HepG2 (cell line): ENCODE results near the gene PLK3. TPM values are rescaled to one million over a fixed set of nuclear protein-coding genes. Genes with fewer than 3 reads are reported as not detected.
A peak's percentile ranks its signal among the peaks of the same experiment; 100 is the strongest.

Experiments used
- FOXK2 ChIP-seq: fragments of 450-650 bp; IDR thresholded peaks from 2 replicates; pipeline ENCODE4 v1.6.1; 2016
- HDAC1 ChIP-seq: sonication (generic); formaldehyde crosslinking; IDR thresholded peaks from 2 replicates; pipeline ENCODE4 v1.5.1; 2020; ENCODE audit warnings: mild to moderate bottlenecking, missing genetic modification reagents
- RARG ChIP-seq: sonication (generic); formaldehyde crosslinking; IDR thresholded peaks from 2 replicates; pipeline ENCODE4 v1.4.0; 2020; ENCODE audit warnings: low read depth, mild to moderate bottlenecking, missing genetic modification reagents
- ZNF17 ChIP-seq: sonication (generic); formaldehyde crosslinking; IDR thresholded peaks from 2 replicates; pipeline ENCODE4 v1.5.0; 2020; ENCODE audit warnings: mild to moderate bottlenecking, missing genetic modification reagents
- ZNF251 ChIP-seq: sonication (generic); formaldehyde crosslinking; IDR thresholded peaks from 2 replicates; pipeline ENCODE4 v1.9.0; 2021; ENCODE audit warnings: mild to moderate bottlenecking, missing genetic modification reagents
- ZNF484 ChIP-seq: sonication (generic); formaldehyde crosslinking; IDR thresholded peaks from 2 replicates; pipeline ENCODE4 v1.5.1; 2020; ENCODE audit warnings: mild to moderate bottlenecking, low read depth, missing genetic modification reagents, borderline replicate concordance
- polyA plus RNA-seq, 8 experiments: library from polyadenylated mRNA; depleted of rRNA in 3 of 8; stranded (reverse) in 7 of 8; unstranded in 1 of 8; fragments of >200 nt; fragmentation: Illumina TruSeq in 4 of 8; extraction: Trizol in 4 of 8; gene quantifications; 2 replicates each; pipeline versions ENCODE4 v1.2.1 to v1.2.3, GENCODE V29; 2011 to 2016; ENCODE audit warnings: low read depth in 4 of 8, missing spikeins in 1 of 8, mixed read lengths in 1 of 8; ENCODE audit not compliant: insufficient read depth in 1 of 8
- total RNA-seq, 5 experiments: library from RNA; depleted of rRNA; stranded (reverse); fragments of >200 nt; fragmentation: Illumina TruSeq; extraction: Trizol; gene quantifications; 2 replicates each; pipeline ENCODE4 v1.2.3, GENCODE V29; 2016; ENCODE audit warnings: low read depth in 1 of 5
- TF ChIP-seq, protein P1 (sequence below): sonication (generic); formaldehyde crosslinking; conservative IDR thresholded peaks from 2 replicates; pipeline ENCODE4 v1.4.0; 2020; ENCODE audit warnings: missing genetic modification reagents
- TF ChIP-seq, protein P2 (sequence below): sonication (generic); formaldehyde crosslinking; IDR thresholded peaks from 2 replicates; pipeline ENCODE4 v1.5.1; 2020; ENCODE audit warnings: mild to moderate bottlenecking, missing genetic modification reagents, borderline replicate concordance
- TF ChIP-seq, protein P3 (sequence below): sonication (generic); formaldehyde crosslinking; IDR thresholded peaks from 2 replicates; pipeline ENCODE4 v1.5.1; 2020; ENCODE audit warnings: missing genetic modification reagents, mild to moderate bottlenecking, borderline replicate concordance
- TF ChIP-seq, protein P4 (sequence below): sonication (generic); formaldehyde crosslinking; IDR thresholded peaks from 2 replicates; pipeline ENCODE4 v1.4.0; 2020; ENCODE audit warnings: missing genetic modification reagents
- TF ChIP-seq, protein P5 (sequence below): sonication (generic); formaldehyde crosslinking; IDR thresholded peaks from 2 replicates; pipeline ENCODE4 v1.5.0; 2020; ENCODE audit warnings: missing genetic modification reagents, mild to moderate bottlenecking, borderline replicate concordance
- TF ChIP-seq, protein P6 (sequence below): fragments of 450-650 bp; IDR thresholded peaks from 2 replicates; pipeline ENCODE4 v1.6.1; 2016
- TF ChIP-seq, protein P7 (sequence below): sonication (generic); formaldehyde crosslinking; IDR thresholded peaks from 2 replicates; pipeline ENCODE4 v1.8.0; 2022; ENCODE audit warnings: missing genetic modification reagents, mild to moderate bottlenecking, moderate library complexity, borderline replicate concordance

The PLK3 gene
- total and polyA plus RNA-seq, 2 of the 13 experiments (the other 11 are each of a cell fraction or from before 2014, with no cell fraction given): 9.8 to 16.9 TPM

DNA sequence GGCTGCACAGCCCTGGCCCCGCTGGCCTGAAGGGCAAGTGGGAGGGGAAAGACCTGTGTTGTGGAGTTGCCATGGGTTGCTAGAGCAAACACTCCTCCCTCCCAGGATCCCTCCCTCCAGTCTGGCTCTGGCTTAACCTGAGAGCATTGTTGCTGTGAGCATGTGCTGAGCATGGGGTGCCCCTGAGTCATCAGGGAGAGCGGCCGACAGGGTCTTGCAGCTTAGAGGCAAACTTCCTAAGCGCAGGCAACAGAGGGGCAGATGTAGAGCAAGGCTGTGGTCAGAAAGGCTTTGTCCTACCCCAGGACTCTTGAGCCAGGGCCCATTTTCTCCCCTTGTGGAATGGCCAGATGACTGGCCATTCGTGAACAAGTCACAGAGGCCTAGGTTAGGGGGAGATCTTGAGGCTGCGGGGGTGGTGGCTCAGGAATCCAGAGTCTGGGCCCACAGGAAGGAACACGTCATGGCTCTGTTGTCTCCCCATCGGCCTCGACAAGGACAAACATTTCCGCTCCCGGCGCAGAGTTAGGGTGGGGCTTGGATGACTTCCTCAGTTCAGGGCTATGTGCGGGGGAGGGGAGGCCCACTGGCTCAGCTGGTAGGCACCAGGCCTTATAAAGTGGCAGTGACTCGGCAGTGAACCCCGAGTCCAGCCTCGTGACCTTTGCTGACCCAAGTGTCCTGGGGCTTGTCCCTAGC lies 7.3 kb downstream of the PLK3 start (continued):
- TF ChIP-seq, protein P1, sequence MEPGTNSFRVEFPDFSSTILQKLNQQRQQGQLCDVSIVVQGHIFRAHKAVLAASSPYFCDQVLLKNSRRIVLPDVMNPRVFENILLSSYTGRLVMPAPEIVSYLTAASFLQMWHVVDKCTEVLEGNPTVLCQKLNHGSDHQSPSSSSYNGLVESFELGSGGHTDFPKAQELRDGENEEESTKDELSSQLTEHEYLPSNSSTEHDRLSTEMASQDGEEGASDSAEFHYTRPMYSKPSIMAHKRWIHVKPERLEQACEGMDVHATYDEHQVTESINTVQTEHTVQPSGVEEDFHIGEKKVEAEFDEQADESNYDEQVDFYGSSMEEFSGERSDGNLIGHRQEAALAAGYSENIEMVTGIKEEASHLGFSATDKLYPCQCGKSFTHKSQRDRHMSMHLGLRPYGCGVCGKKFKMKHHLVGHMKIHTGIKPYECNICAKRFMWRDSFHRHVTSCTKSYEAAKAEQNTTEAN (CRISPR knock-in tag): peak; percentile 88
- TF ChIP-seq FOXK2 (peak; percentile 74; the same call in 1 of the 2 replicates), RARG (CRISPR knock-in tag) (no peak), HDAC1 (CRISPR knock-in tag) (peak; percentile 84), ZNF17 (CRISPR knock-in tag) (0 out of 2 replicates have a peak, but pooled peaks have one; percentile 4), ZNF484 (no peak), ZNF251 (CRISPR knock-in tag) (0 out of 2 replicates have a peak, but pooled peaks have one; percentile 50)
- TF ChIP-seq, protein P2, sequence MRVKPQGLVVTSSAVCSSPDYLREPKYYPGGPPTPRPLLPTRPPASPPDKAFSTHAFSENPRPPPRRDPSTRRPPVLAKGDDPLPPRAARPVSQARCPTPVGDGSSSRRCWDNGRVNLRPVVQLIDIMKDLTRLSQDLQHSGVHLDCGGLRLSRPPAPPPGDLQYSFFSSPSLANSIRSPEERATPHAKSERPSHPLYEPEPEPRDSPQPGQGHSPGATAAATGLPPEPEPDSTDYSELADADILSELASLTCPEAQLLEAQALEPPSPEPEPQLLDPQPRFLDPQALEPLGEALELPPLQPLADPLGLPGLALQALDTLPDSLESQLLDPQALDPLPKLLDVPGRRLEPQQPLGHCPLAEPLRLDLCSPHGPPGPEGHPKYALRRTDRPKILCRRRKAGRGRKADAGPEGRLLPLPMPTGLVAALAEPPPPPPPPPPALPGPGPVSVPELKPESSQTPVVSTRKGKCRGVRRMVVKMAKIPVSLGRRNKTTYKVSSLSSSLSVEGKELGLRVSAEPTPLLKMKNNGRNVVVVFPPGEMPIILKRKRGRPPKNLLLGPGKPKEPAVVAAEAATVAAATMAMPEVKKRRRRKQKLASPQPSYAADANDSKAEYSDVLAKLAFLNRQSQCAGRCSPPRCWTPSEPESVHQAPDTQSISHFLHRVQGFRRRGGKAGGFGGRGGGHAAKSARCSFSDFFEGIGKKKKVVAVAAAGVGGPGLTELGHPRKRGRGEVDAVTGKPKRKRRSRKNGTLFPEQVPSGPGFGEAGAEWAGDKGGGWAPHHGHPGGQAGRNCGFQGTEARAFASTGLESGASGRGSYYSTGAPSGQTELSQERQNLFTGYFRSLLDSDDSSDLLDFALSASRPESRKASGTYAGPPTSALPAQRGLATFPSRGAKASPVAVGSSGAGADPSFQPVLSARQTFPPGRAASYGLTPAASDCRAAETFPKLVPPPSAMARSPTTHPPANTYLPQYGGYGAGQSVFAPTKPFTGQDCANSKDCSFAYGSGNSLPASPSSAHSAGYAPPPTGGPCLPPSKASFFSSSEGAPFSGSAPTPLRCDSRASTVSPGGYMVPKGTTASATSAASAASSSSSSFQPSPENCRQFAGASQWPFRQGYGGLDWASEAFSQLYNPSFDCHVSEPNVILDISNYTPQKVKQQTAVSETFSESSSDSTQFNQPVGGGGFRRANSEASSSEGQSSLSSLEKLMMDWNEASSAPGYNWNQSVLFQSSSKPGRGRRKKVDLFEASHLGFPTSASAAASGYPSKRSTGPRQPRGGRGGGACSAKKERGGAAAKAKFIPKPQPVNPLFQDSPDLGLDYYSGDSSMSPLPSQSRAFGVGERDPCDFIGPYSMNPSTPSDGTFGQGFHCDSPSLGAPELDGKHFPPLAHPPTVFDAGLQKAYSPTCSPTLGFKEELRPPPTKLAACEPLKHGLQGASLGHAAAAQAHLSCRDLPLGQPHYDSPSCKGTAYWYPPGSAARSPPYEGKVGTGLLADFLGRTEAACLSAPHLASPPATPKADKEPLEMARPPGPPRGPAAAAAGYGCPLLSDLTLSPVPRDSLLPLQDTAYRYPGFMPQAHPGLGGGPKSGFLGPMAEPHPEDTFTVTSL (CRISPR knock-in tag): peak; percentile 80
- TF ChIP-seq, protein P3, sequence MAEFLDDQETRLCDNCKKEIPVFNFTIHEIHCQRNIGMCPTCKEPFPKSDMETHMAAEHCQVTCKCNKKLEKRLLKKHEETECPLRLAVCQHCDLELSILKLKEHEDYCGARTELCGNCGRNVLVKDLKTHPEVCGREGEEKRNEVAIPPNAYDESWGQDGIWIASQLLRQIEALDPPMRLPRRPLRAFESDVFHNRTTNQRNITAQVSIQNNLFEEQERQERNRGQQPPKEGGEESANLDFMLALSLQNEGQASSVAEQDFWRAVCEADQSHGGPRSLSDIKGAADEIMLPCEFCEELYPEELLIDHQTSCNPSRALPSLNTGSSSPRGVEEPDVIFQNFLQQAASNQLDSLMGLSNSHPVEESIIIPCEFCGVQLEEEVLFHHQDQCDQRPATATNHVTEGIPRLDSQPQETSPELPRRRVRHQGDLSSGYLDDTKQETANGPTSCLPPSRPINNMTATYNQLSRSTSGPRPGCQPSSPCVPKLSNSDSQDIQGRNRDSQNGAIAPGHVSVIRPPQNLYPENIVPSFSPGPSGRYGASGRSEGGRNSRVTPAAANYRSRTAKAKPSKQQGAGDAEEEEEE (CRISPR knock-in tag): no peak
- TF ChIP-seq, protein P4, sequence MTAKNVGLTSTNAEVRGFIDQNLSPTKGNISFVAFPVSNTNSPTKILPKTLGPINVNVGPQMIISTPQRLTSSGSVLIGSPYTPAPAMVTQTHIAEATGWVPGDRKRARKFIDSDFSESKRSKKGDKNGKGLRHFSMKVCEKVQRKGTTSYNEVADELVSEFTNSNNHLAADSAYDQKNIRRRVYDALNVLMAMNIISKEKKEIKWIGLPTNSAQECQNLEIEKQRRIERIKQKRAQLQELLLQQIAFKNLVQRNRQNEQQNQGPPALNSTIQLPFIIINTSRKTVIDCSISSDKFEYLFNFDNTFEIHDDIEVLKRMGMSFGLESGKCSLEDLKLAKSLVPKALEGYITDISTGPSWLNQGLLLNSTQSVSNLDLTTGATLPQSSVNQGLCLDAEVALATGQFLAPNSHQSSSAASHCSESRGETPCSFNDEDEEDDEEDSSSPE (CRISPR knock-in tag): peak; percentile 75
- TF ChIP-seq, protein P5, sequence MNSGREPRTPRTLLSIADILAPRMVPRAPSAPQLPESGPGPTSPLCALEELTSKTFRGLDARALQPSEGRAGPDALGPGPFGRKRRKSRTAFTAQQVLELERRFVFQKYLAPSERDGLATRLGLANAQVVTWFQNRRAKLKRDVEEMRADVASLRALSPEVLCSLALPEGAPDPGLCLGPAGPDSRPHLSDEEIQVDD: no peak
- TF ChIP-seq, protein P6, sequence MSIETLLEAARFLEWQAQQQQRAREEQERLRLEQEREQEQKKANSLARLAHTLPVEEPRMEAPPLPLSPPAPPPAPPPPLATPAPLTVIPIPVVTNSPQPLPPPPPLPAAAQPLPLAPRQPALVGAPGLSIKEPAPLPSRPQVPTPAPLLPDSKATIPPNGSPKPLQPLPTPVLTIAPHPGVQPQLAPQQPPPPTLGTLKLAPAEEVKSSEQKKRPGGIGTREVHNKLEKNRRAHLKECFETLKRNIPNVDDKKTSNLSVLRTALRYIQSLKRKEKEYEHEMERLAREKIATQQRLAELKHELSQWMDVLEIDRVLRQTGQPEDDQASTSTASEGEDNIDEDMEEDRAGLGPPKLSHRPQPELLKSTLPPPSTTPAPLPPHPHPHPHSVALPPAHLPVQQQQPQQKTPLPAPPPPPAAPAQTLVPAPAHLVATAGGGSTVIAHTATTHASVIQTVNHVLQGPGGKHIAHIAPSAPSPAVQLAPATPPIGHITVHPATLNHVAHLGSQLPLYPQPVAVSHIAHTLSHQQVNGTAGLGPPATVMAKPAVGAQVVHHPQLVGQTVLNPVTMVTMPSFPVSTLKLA: peak; percentile 93
- TF ChIP-seq, protein P7, sequence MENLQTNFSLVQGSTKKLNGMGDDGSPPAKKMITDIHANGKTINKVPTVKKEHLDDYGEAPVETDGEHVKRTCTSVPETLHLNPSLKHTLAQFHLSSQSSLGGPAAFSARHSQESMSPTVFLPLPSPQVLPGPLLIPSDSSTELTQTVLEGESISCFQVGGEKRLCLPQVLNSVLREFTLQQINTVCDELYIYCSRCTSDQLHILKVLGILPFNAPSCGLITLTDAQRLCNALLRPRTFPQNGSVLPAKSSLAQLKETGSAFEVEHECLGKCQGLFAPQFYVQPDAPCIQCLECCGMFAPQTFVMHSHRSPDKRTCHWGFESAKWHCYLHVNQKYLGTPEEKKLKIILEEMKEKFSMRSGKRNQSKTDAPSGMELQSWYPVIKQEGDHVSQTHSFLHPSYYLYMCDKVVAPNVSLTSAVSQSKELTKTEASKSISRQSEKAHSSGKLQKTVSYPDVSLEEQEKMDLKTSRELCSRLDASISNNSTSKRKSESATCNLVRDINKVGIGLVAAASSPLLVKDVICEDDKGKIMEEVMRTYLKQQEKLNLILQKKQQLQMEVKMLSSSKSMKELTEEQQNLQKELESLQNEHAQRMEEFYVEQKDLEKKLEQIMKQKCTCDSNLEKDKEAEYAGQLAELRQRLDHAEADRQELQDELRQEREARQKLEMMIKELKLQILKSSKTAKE (CRISPR knock-in tag): peak; percentile 75; the same call in 1 of the 2 replicates
